HG03521 (cell line): ENCODE data around the gene NUCB2.

Source experiments
- ATAC-seq: cut with Tn5 transposase; IDR thresholded peaks from one replicate; pipeline ENCODE4 v1.9.1; 2021; ENCODE audit warnings: mild to moderate bottlenecking, moderate library complexity; ENCODE audit not compliant: unreplicated experiment

The NUCB2 gene

DNA sequence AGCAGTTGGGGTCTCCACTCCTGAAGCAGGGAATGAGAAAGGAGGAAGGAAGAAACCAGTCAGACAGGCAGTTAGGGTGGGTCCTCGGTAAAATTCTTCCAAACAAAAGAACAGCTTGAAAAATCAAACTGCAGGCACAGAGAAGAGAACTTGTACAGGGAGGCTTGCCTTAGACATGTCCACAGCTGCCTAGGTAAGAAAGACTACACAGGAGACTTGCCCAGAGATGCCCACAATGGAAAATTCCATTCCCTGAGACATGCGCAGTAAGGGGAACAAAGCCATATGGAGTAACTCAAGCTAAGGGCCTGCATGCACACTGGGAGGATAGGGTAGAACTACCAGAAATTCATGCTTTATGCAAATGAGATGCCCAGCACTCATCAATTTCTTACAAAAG, 102.1 kb downstream of the NUCB2 start:
- no peak for ATAC-seq

DNA sequence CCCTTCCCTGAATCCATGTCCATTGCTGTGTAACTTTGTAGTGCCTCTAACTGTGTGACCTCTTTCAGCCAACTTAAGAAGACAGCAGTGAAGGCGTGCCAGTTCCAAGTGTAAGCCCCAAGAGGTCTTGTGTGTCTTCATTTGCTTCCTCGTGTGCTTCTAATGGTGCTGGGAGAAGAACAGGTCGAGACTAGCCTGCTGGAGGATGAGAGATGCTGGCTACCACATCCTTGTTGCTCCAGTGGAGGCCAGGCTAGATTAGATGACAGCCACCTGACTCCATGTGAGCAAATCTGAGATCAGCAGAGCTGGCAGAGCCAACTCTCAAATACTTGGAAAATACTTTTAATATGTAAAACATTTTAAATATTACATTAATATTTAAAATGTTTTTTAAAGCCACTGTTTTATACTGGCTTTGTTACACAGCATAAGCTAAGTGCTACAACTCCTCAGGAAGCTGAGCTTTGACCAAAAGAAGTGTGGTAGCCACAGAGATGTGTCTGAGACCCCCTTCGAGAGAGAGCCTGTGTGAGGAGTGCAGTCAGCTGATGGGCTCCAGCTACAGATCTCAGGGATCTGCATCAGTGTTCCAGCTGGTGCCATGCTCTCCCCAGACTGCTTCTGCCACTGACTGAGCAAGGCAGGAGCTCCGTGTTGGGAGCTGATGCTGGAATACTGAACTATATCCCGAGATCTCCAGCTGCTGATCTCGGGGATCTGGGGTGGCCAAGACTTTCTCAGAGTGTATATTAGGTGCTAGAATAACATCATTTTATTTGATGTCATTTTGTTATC, 103.0 kb downstream of the NUCB2 start:
- no peak for ATAC-seq

DNA sequence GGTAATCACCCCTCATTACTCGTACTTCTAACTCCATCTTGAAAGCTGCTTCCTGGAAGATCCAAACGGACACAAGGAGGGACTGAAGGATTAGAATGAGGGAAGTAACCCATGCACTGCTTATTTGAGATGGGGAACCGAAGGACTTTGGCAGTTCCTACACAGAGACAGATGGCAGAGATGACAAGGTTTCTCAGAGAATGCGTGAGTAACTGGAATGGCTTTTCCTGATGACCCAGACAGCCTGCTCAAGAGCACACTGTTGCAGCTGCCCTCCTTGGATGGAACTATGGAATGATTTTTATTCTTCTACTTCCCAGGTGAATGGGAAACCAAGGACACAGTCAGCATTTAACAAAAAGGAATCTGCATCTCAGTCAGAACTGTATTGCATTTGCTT, 104.6 kb downstream of the NUCB2 start:
- ATAC-seq, result no peak
